HG03432 (cell line): ENCODE data around the gene GIGYF2.

Source experiments
- ATAC-seq: cut with Tn5 transposase; IDR thresholded peaks from one replicate; pipeline ENCODE4 v1.9.1; 2021; ENCODE audit warnings: mild to moderate bottlenecking, moderate library complexity; ENCODE audit not compliant: unreplicated experiment

GIGYF2 gene

GRCh38 chr2:232750135-232750671, 53.1 kb downstream of the GIGYF2 start:
- ATAC-seq = no peak

DNA sequence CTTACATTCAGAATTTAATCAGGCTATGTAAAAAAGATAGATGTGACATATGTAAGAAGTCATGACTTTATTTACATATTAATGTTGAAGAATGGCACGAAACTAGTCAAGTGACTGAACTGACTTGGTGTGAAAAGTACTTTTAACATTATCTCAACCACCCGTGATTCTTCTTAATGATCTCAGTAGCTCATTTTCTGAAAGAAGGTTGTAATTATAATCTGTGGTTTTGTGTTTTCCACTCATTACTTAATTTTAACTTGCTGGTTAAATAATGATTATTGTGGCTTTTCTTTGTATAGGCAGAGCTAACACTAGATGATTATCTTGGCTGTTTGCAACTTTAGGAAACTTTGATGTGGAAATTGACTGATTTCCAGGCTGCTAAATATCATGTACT, 60.8 kb downstream of the GIGYF2 start:
- no peak for ATAC-seq

DNA sequence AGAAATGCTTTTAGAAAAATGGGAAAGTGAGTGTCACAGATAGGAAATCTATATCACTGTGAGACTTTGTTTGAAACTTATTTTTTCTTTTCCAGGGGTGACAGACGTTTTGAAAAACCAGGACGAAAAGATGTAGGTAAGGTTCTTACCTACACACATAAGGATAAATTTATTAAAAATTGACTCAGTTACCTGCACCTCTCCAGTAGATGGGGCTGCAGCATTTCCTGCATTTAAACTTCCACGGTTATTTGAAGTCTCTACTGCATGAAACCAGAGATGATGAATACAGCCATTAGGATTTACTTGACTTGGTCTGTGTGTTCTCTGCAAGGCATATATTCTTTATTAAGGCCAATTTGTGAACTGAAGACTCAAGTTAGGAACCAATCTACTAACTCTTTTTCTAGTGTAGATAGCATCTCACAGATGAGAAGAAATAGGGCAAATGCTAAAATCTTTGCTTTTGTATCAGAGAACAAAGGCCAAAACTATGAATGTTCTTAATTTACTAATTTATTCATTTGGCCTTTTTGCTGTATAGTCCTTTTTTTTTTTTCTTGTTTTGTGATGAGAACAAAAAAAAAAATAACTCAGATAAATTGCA, 64.3 kb downstream of the GIGYF2 start:
- ATAC-seq = no peak

GRCh38 chr2:232767866-232768265, 70.7 kb downstream of the GIGYF2 start:
- no peak for ATAC-seq

GRCh38 chr2:232770207-232770606, 73.1 kb downstream of the GIGYF2 start:
- no peak for ATAC-seq

- ATAC-seq = no peak
Observed at GRCh38 chr2:232771870-232772269, 74.7 kb downstream of the GIGYF2 start.

DNA sequence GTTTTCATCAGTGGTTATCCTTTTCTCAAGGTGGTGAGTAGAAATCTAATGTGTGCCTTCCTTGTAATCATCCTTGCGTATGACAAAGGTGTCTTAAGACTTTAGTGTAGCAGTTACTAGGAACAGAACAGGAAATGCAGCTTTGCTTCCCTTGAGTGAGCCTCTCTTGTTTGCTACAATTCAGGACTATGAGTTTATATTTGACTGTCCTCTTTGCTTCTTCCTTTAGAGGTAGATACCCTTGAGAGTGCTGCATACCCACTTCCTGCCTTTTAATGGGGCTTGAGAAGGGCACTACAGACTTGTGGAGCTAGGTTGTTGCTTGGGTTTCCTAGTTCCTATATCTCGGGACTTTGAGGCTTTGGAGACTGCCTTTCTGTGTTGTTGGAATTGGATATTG, 75.4 kb downstream of the GIGYF2 start:
- peak; percentile 80 for ATAC-seq

GRCh38 chr2:232773815-232774214, 76.7 kb downstream of the GIGYF2 start:
- ATAC-seq = no peak

GRCh38 chr2:232776435-232776834, 79.3 kb downstream of the GIGYF2 start, which contains the start of gene KCNJ13:
Gene KCNJ13, minus strand, starts transcription at chr2:232776565. Its CDS starts 5,203 bp downstream, at chr2:232771362.
- ATAC-seq = no peak

GRCh38 chr2:232777276-232777675, 80.1 kb downstream of the GIGYF2 start:
- no peak for ATAC-seq

- ATAC-seq = no peak
Observed at GRCh38 chr2:232779465-232779864, 82.3 kb downstream of the GIGYF2 start.

- ATAC-seq = no peak
Observed at GRCh38 chr2:232779934-232780333, 82.8 kb downstream of the GIGYF2 start.

DNA sequence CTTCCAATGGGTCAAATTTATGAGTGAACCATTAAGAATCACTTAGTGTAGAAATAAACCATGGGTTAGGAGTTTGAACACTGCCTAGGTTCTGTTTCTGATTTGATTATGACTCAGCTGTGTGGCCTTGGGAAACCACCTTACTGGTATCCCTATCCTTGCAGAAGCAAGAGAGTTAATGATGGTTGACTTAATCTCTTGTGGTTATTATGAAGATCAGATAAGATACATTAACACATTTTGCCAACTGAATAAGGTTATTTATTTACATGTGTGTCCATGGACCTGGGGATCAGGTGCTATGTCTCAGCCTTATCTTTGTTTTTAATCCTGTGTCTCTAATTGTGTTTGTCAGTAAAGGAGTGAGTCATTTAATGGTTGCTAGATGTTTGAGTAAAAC, 84.6 kb downstream of the GIGYF2 start:
- peak; percentile 98 for ATAC-seq

DNA sequence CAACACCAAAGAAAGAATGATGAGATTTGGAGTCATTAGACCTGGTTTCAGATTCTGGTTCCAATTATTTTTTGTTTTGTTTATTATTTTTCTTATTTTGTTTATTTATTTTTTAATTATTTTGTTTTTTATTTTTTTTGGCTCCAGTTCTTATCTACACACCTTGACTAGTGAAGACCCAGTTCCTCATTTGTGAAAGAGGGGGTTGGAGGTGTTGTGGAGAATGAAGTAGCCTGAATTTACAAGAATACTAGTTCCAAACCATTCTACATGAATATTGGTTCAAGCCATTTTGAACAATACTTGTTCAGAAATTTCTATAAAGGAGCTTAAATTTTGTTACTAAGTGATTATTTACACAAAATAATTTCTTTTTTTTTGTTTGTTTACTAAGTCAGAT, 86.1 kb downstream of the GIGYF2 start:
- ATAC-seq = no peak

DNA sequence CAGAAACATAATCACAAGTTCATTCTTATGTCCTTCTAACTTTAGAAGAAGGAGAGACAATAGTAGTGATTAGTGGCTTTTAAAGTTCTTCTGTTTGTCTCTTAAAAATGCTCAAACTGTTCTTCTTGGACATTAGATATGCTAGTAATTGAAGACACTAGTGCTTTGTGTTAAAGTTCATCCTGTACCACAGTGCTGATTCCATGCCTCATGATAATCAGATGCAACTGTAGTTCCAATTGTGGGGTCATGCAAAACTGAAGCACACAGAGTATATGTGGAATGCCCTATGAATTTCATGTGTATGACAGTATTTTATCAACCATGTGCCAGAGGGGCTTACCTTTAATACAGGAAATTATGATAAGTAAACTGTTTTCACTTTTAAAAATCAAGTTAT, 90.7 kb downstream of the GIGYF2 start:
- no peak for ATAC-seq

DNA sequence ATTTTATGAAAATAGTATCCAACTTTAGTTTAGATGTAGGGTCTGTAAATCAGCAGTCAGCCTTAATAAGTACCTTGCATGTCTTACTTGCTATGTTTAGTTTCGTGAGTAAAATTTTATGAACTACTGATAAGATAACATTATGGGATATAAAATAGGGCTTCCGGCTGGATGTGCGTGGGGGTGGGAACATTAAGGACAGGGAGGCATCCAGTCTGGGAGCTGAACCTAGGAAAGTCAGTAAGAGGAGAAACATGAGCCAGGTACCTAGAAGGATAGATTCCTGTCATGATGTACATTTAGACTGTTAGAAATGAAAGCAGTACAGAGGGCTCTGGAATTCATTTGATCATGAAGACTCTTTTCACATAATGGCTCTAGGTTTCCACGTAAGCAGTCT, 92.0 kb downstream of the GIGYF2 start:
- ATAC-seq = no peak

DNA sequence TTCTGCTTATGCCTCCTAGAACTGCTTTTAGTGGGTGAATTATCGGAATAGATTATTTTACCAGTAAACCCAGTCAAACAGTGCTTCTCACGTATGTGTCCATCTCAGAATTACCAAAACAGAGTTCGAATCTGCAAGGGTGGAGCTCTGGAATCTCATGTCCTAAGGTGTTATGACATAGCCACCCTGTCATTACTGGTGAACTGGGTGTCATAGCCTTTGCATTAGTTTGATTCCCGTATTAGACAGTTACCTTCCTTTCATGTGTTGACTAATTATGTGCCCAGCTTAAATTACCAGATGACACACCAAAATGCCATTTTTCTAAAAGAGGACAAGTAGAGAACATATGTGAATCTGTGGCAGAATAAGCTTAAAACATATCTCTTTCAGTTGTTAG, 94.4 kb downstream of the GIGYF2 start:
- no peak for ATAC-seq

DNA sequence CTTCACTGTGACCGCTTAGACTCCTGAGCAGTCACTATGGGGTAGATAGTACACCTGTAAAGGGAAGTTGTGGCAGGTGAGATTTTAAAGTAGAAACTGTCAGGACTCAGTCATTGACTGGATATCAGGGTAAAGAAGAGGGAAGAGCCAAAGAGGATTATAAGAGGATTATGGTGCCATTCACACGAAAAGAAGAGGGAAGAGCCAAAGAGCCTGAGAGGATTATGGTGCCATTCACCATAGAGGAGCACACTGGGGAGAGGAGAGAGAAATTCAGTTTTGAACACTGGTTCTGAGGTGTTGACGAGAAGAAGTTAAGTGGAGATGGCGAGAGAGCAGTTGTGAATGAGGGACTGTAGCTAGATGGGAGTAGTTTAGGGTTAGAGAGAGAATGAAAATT, 96.1 kb downstream of the GIGYF2 start:
- no peak for ATAC-seq

GRCh38 chr2:232794981-232795380, 97.8 kb downstream of the GIGYF2 start:
- ATAC-seq = no peak

- ATAC-seq = no peak
Observed at GRCh38 chr2:232795920-232796319, 98.8 kb downstream of the GIGYF2 start.

- ATAC-seq = no peak
Observed at GRCh38 chr2:232798187-232798586, 101.1 kb downstream of the GIGYF2 start.

- no peak for ATAC-seq
Observed at GRCh38 chr2:232800166-232800565, 103.0 kb downstream of the GIGYF2 start.

- ATAC-seq = no peak
Observed at GRCh38 chr2:232802091-232802490, 105.0 kb downstream of the GIGYF2 start.
